RWPE1 (cell line): ENCODE results near the gene NCOA1.

Experiments used
- CTCF ChIA-PET: fragments of 350-600 bp; sonication (Branson Sonifier 250); formaldehyde crosslinking; extraction: SDS; loops from one replicate; lab custom pipeline; 2021; lab: Yijun Ruan, JAX
- POLR2A ChIA-PET: fragments of 400-600 bp; formaldehyde crosslinking; extraction: SDS; loops from one replicate; lab custom pipeline; 2020; ENCODE audit warnings: antibody characterized with exemption; ENCODE audit not compliant: low non-redundant PET; lab: Yijun Ruan, JAX
- DNase-seq: peaks from one replicate; pipeline ENCODE4 v3.0.0; 2012; ENCODE audit warnings: low spot score
- H3K27ac ChIP-seq: fragments of 450-650 bp; 2 replicates; pipeline ENCODE4 v1.5.1; 2017
- CTCF ChIP-seq: fragments of 450-650 bp; conservative IDR thresholded peaks from 2 replicates; pipeline ENCODE4 v1.5.1; 2017; ENCODE audit warnings: low read depth, mild to moderate bottlenecking

The NCOA1 gene

DNA sequence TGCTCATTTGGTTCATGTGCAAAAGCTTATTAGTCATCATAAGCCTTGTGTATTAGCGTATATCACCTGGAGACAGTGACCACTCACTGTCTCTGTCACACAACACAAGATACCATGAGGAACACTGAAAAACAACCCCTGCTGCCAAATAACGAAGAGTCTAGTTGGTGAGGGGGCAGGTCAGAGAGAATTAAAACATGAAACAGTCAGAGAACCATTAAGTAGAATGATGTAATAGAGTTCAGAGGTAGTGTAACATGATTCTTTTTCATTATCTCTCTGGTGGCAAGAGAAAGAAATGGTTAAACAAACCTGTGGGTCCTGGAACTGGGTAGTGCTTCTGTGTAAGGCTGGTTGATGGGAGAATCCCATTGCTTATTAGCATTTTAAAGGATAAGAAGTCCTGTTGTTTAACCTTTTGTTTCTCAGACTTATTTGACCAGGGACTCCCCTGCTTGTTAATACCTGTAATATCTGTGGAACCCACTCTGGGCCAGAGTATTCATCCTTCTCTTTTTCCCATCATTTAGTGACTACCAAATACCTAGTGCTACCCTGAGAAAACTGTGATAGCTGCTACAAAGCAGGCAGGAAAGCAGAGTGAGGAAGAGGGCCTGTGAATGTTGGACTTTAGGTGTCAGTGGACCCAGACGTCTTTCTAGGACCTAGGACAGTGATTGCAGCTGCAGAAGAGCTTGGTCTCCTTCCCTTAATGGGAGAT, 264.1 kb downstream of the NCOA1 start:
- no peak overlapping the region for H3K27ac ChIP-seq
- ChIA-PET POLR2A (no interaction called here), CTCF (no interaction called here)
- TF ChIP-seq CTCF: no peak
- DNase-seq: no peak

GRCh38 chr2:24756789-24757188, 265.7 kb downstream of the NCOA1 start:
- CTCF ChIA-PET: interaction anchor here (1.4 kb wide), 1 partner anchor 10 kb away, joined by 3 read pairs; no protein-coding TSS in a partner anchor

GRCh38 chr2:24761866-24762265, 270.8 kb downstream of the NCOA1 start:
- no peak overlapping the region for H3K27ac ChIP-seq
- no peak for TF ChIP-seq CTCF
- DNase-seq: no peak
- CTCF ChIA-PET: interaction anchor here (0.6 kb wide), 1 partner anchor 169 kb away, joined by 3 read pairs; no protein-coding TSS in a partner anchor
- POLR2A ChIA-PET: no interaction called here

More at GRCh38 chr2:24756789-24757188, 265.7 kb downstream of the NCOA1 start:
- no peak for TF ChIP-seq CTCF
- POLR2A ChIA-PET: no interaction called here
- no peak overlapping the region for H3K27ac ChIP-seq
- DNase-seq: no peak

GRCh38 chr2:24762518-24762917, 271.5 kb downstream of the NCOA1 start:
- ChIA-PET CTCF (no interaction called here), POLR2A (no interaction called here)
- no peak for TF ChIP-seq CTCF

GRCh38 chr2:24763843-24764242, 272.8 kb downstream of the NCOA1 start:
- no peak for DNase-seq
- no peak overlapping the region for H3K27ac ChIP-seq
- TF ChIP-seq CTCF: no peak
- CTCF ChIA-PET: no interaction called here
- POLR2A ChIA-PET: no interaction called here

More at GRCh38 chr2:24762518-24762917, 271.5 kb downstream of the NCOA1 start:
- no peak for DNase-seq
- H3K27ac ChIP-seq: no peak overlapping the region

DNA sequence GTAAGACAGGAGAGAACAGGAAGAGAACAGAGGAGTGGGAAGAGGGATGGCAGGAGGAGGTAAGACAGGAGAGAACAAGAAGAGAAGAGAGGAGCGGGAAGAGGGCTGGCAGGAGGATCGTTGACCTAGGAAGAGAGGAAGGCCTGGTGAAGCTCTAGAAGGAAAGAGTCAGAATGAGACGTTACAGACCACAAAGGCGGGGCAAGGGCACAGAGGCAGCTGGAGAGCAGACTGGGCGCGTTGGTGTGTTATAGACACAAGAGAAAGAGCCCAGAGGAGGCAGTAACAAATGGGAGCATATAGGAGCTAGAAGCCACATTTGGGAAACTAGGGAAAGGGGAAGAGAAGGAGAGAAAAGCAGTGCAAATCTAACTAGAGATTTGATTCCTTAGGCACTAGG, 275.6 kb downstream of the NCOA1 start:
- DNase-seq: no peak
- no peak overlapping the region for H3K27ac ChIP-seq
- POLR2A ChIA-PET: no interaction called here
- CTCF ChIA-PET: interaction anchor here (1.1 kb wide), 1 partner anchor 10 kb away, joined by 3 read pairs; no protein-coding TSS in a partner anchor
- no peak for TF ChIP-seq CTCF
